TTC549 (cell line): ENCODE data around the gene RPS6KA5.
"Not testable (repeated sequence)": the region's sequence is repeated elsewhere in the genome, so short reads cannot be mapped to it uniquely, and the experiment has no call there.

Experiments used
- FAIRE-seq: peaks from 2 replicates; lab custom pipeline; 2012; peaks lifted over from hg19 to GRCh38; lab: Jason Lieb, UNC

RPS6KA5 gene

DNA sequence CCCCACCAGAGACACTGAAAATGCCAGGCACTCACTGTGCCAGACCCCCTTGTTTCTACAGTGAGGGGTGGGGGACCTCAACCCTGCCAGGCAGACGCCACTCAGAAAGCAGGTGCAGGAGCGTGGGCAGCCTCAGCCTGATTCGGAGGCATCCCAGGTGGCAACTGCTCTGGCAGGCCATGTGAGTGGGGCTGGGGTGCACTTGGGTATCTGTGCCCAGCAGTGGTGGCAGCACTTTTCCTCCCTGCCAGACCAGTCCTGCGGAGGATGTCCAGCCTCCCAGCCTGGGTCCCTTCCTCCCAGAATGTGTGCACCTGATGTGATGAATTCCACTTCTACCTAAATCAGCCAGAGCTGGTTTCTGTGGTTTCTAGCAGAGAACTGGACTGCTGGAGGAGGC lies 230.8 kb downstream of the RPS6KA5 start:
- no peak for FAIRE-seq

DNA sequence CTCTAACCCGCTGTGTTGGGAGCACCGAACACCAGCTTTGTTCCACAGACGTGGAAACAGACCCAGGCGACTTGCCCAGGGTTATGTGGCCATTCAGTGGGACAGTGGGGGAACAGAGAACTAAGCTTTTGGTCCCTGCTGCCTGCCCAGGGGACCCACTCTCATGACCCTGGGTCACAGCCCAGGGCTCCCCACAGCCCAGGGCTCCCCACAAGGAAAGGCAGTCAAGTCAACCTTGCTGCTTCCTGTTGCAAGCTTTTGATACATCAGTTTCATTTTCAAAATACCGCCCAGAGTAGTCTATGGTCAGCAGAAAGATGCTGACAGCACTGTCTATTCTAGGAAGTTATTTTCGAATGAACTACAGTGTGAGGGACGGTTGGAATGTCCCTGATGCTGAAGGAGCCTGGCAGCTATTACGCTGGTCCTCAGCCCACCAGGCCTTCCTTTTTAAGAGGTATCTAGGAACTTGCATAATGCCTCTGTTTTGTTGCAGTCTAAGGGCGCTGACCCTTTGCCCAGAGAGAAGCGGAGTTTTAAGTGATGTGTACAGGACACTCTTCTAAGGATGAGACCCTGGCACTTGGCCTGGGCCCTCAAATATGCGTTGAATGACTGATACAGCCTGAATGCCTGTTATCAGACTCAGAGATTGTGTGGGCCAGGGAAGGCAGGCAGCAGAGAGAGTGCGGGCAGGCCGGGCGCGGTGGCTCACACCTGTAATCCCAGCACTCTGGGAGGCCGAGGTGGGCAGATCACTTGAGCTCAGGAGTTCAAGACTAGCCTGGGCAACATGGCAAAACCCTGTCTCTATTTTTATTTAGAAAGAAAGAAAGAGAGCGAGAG lies 231.6 kb downstream of the RPS6KA5 start:
- FAIRE-seq, result no peak

GRCh38 chr14:90827919-90828610 lies 232.4 kb downstream of the RPS6KA5 start:
- no peak for FAIRE-seq

DNA sequence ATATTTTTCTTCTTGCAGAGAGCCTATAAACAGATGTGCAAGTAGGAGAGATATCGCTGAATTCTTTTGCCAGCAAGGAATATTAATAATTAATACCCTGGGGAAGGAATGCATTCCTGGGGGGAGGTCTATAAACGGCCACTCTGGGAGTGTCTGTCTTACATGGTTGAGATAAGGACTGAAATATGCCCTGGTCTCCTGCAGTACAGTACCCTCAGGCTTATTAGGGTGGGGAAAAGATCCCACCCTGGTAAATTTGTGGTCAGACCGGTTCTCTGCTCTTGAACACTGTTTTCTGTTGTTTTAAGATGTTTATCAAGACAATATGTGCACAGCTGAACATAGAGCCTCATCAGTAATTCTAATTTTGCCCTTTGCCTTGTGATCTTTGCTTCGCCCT lies 236.9 kb downstream of the RPS6KA5 start:
- FAIRE-seq, result not testable (repeated sequence)

DNA sequence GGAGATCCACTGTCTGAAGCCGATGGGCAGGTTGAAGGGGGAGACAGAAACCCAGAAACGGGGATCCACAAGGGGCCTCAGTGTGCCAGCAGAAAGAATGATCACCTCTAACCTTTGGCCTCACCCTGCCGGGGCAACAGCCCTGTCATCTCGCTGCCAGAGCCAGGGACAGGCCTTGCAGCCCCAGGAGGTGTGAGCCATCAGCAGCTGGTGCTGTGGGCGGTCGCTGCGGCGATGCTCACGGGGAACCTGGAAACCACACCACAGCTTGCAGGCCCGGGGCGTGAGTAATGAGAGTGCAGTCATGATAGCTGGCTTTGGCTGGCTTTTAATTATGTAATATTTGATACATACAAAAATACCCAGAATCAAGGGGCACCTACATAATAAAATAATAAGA lies 239.5 kb downstream of the RPS6KA5 start:
- no peak for FAIRE-seq

- no peak for FAIRE-seq
Observed at GRCh38 chr14:90819734-90820393, 240.6 kb downstream of the RPS6KA5 start.

DNA sequence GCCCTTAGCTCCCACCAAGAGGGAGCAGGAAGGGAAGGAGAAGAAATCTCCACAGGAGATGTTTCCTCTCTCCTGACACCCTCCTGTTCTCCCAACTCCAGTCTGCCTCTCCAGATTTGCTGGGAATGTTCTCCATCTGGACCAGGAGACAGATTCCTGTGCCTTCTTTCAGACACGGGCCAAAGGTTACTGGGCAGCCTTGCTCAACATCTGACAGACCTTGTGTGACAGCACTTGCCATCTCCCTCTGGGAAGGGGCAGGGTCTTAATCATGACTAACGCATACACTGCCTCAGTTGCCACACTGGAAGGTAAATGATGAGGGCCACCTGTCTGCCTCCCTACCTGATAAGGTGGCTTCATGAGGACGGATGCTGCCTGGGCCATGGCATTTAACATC lies 241.7 kb downstream of the RPS6KA5 start:
- FAIRE-seq, result no peak

DNA sequence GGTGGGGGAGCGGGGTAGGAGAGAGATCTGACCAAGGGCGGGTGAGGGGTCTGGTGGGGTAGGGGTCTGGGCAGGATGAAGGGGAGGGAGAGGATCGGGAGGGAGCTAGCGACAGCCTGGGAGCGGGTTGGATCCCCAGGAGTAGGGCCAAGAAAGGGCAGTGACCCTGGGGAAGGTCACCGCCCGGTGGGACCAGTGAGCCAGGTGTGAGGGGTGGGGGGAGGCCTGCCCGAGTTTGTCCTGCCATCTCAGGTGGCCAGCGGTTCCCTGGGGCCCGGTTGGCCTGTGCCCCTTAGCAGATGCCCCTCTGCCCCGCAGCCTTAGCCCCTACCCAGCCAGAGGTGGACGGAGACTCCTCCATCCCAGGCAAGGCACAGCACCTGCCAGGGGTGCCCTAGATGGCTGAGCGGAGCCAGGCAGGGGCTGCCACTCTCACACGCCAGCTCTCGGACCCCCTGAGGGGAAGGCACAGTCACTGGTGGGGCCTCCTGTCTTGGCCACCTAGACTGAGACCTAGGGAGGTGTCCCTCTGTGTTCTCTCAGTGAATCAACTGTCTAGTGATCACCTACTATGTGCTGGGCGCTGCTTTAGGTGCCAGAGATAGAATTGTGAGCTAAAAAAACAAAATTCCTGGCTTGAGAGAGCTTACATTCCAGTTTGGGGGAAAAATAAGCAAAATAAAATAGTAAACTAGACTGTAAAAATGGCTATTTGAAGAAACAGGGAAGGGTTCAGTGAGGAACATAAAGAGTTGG lies 243.6 kb downstream of the RPS6KA5 start:
- FAIRE-seq, result no peak

- FAIRE-seq, result no peak
Observed at GRCh38 chr14:90815822-90816662, 244.4 kb downstream of the RPS6KA5 start, which contains the start of gene TTC7B. TSS of gene TTC7B (minus strand) at chr14:90816430. CDS start at chr14:90816295, 135 bp downstream.

- FAIRE-seq, result no peak
Observed at GRCh38 chr14:90815572-90815821, 244.9 kb downstream of the RPS6KA5 start.

GRCh38 chr14:90814806-90815571 lies 245.5 kb downstream of the RPS6KA5 start:
- no peak for FAIRE-seq

GRCh38 chr14:90813442-90813841 lies 247.0 kb downstream of the RPS6KA5 start:
- FAIRE-seq, result no peak

GRCh38 chr14:90812109-90812508 lies 248.3 kb downstream of the RPS6KA5 start:
- no peak for FAIRE-seq

DNA sequence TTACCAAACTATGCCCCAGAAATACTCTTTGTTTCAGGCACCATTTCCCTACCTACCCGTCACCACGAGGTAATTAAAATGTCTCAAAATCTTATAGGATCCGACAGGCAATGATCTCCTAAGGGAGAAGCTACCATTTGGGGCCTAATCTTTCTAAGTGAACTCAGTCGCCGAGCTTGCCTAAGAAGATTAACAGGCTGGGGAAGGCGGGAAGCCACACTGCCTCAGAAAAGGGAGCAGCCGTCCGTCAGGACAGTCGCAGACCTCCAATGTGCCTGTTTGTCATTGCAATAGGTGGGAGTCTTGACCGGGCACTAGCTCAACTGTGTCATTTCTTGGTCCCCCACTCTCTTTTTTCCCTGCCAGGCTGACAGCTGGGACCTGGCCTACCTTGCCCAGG lies 248.8 kb downstream of the RPS6KA5 start:
- FAIRE-seq, result no peak

- FAIRE-seq, result no peak
Observed at GRCh38 chr14:90810806-90811205, 249.6 kb downstream of the RPS6KA5 start.

GRCh38 chr14:90809530-90810312 lies 250.7 kb downstream of the RPS6KA5 start:
- FAIRE-seq, result no peak

DNA sequence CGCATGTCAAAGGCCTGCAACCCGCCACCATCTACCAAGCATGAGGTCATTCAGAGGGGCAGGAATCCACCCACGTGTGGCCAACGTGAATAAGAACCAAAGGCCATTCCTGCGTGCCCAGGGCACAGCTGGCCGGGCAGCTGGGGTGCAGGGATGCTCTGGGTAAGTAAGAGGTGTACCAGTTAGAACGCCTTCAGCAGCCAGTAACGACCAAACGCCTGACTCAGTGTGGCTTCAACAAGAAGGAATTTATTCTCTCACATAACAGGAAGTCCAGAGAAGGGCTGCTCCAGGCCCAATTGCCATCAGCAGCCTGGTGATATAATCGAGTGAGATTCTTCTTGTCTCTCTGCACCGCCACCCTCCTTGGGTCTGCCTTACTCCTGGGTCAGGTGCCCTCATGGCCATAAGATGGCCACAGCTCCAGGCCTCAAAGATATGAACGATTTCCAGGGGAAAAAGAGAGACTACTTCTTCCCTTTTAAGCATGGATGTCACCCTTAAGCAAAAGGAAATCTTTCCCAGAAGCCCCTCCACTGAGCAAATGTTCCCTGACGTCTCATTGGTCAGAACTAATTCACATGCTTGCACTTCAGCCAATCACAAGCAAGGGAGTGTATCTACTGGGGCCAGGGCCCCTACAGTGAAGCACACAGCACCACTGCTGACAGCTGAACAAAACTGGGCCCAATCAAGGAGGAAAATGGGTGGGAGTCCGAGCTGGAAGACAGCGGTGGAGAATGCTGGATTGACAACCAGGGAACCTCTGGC lies 251.5 kb downstream of the RPS6KA5 start:
- FAIRE-seq, result no peak

DNA sequence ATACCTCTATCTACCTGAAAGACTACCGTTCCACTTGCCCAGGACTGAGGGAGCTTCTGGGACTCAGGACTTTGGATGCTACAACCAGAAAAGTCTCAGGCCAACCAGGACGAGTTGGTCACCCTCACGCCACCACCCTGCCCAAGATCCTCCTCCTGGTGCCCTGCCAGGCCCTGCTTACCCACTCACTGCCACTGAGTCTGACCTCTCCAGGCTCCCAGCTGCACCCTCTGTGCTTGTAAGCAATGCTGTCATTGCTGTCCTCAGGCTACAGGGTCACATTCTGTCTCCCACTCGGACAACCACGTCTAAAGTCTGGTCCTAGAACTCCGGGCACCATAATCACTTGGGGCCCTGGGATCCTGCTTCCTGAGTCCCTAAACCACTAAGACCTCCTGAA lies 253.4 kb downstream of the RPS6KA5 start:
- no peak for FAIRE-seq
